ENCODE measurements around the gene ABCF1.

- TF ChIP-seq CTCF (IDR thresholded peaks at IDR 0.05) (no peak), POLR2A (IDR thresholded peaks at IDR 0.05) (no peak), POLR2AphosphoS5 (IDR thresholded peaks at IDR 0.05) (no peak)
Measured at GRCh38 chr6:30573113-30573512, 1.9 kb downstream of the ABCF1 start.
